Measurements from ENCODE around the gene ENTPD6.
"Not testable (repeated sequence)": the region's sequence is repeated elsewhere in the genome, so short reads cannot be mapped to it uniquely, and the experiment has no call there.

ENTPD6 gene

DNA sequence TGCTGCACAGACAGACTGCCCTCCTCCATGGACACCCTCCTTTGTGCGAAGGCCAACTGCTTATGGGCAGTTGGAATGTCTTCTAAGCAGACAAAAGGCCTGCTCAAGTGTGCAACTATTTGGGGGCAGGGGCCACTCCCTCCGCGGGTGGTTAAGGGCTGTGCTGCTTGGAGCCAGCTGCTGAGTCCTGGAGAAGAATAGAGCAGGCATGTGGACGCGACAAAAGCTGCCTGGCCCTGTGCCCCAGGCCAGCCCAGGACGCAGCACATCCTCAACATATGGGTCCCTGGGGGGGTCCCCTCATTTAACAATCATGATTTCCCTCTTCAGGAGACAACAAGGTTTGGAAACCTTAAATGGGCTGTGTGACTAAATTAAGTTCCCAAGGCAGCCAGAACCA is 45.5 kb upstream of the ENTPD6 start:
- CTCF ChIA-PET, result interaction anchor here (0.6 kb wide), 1 partner anchor 192 kb away, joined by 3 read pairs; no protein-coding TSS in a partner anchor
- H3K27ac ChIP-seq, result no peak overlapping the region
- TF ChIP-seq, protein P1, sequence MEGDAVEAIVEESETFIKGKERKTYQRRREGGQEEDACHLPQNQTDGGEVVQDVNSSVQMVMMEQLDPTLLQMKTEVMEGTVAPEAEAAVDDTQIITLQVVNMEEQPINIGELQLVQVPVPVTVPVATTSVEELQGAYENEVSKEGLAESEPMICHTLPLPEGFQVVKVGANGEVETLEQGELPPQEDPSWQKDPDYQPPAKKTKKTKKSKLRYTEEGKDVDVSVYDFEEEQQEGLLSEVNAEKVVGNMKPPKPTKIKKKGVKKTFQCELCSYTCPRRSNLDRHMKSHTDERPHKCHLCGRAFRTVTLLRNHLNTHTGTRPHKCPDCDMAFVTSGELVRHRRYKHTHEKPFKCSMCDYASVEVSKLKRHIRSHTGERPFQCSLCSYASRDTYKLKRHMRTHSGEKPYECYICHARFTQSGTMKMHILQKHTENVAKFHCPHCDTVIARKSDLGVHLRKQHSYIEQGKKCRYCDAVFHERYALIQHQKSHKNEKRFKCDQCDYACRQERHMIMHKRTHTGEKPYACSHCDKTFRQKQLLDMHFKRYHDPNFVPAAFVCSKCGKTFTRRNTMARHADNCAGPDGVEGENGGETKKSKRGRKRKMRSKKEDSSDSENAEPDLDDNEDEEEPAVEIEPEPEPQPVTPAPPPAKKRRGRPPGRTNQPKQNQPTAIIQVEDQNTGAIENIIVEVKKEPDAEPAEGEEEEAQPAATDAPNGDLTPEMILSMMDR (conservative IDR thresholded peaks at IDR 0.05; ENCODE audit: low read depth), result no peak
- POLR2A ChIA-PET (ENCODE audit: low non-redundant PET), result no interaction called here
- no peak for DNase-seq (ENCODE audit: low spot score)

- ChIA-PET CTCF (no interaction called here), POLR2A (ENCODE audit: low non-redundant PET) (no interaction called here)
- DNase-seq (ENCODE audit: low spot score), result no peak
- TF ChIP-seq, protein P1 (conservative IDR thresholded peaks at IDR 0.05; ENCODE audit: low read depth), result no peak
- no peak overlapping the region for H3K27ac ChIP-seq
Observed at GRCh38 chr20:25158043-25158442, 37.5 kb upstream of the ENTPD6 start.

- TF ChIP-seq, protein P1 (conservative IDR thresholded peaks at IDR 0.05; ENCODE audit: low read depth), result no peak
- H3K27ac ChIP-seq, result no peak overlapping the region
- POLR2A ChIA-PET (ENCODE audit: low non-redundant PET), result no interaction called here
- CTCF ChIA-PET, result interaction anchor here (0.7 kb wide), 1 partner anchor 32 kb away, joined by 5 read pairs; no protein-coding TSS in a partner anchor
- no peak for DNase-seq (ENCODE audit: low spot score)
Observed at GRCh38 chr20:25160467-25160866, 35.0 kb upstream of the ENTPD6 start.

DNA sequence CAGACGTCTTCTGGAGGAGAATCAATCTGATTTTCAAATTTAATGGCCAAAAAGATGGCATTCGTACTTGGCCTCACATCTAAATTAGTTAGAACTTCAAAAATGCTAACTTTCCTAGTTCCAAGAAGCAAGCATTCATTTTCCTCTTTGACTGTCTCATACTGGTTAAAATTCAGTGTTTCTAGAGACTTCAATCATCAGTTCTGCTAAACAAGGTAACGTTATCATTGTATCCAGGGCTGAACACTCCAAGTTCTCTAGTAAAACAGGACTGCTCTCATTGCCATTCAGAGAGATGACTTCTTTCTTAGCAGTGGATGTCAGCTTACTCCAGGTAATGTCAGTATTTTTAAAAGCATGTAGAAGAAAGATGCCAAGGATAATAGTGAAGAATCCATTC is 34.6 kb upstream of the ENTPD6 start:
- no peak overlapping the region for H3K27ac ChIP-seq
- no peak for DNase-seq (ENCODE audit: low spot score)
- POLR2A ChIA-PET (ENCODE audit: low non-redundant PET), result no interaction called here
- TF ChIP-seq, protein P1 (conservative IDR thresholded peaks at IDR 0.05; ENCODE audit: low read depth), result no peak
- CTCF ChIA-PET, result no interaction called here

- TF ChIP-seq, protein P1 (conservative IDR thresholded peaks at IDR 0.05; ENCODE audit: low read depth), result no peak
- CTCF ChIA-PET, result no interaction called here
- no peak overlapping the region for H3K27ac ChIP-seq
- no peak for DNase-seq (ENCODE audit: low spot score)
- POLR2A ChIA-PET (ENCODE audit: low non-redundant PET), result no interaction called here
Observed at GRCh38 chr20:25165128-25165527, 30.4 kb upstream of the ENTPD6 start.

DNA sequence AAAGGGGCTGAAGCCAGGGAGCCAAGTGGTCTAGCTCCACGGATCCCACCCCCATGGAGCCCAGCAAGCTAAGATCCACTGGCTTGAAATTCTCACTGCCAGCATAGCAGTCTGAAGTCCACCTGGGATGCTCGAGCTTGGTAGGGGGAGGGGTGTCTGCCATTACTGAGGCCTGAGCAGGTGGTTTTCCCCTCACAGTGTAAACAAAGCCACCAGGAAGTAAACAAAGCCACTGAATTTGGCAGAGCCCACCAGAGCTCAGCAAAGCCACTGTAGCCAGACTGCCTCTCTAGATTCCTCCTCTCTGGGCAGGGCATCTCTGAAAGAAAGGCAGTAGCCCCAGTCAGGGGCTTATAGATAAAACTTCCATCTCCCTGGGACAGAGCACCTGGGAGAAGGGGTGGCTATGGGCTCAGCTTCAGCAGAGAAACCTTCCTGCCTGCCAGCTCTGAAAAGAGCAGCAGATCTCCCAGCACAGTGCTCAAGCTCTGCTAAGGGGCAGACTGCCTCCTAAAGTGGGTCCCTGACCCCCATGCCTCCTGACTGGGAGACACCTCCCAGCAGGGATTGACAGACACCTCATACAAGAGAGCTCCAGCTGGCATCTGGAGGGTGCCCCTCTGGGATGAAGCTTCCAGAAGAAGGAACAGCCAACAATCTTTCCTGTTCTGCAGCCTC is 29.3 kb upstream of the ENTPD6 start:
- CTCF ChIA-PET; DNase-seq (ENCODE audit: low spot score); H3K27ac ChIP-seq; POLR2A ChIA-PET (ENCODE audit: low non-redundant PET): not testable (repeated sequence)

DNA sequence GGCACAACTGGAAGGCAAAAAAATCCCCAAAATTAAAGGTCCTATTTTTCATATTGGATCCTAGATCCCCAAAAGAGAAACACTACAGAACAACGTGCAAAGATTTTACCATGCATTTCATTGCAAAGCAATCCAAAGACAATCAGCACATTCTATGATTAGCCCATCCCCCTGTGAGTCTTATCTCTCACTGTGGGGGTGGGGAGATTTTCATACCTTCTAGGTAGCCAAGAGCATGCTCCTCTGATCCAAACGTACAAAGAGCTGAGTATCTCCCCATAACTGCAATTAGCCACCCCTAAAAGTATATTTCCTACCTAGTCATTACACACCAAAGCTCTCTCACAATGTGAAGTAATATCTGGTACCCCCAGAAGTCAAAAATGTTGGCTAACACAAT is 22.2 kb upstream of the ENTPD6 start:
- CTCF ChIA-PET, result interaction anchor here (0.6 kb wide), 1 partner anchor 97 kb away, joined by 4 read pairs; no protein-coding TSS in a partner anchor
- TF ChIP-seq, protein P1 (conservative IDR thresholded peaks at IDR 0.05; ENCODE audit: low read depth), result no peak
- POLR2A ChIA-PET (ENCODE audit: low non-redundant PET), result no interaction called here
- DNase-seq (ENCODE audit: low spot score), result no peak
- H3K27ac ChIP-seq, result no peak overlapping the region
